ENCODE measurements around the gene SHISAL2A.

Gene SHISAL2A

GRCh38 chr1:52632732-52633290, at the start of gene SHISAL2A:
Gene SHISAL2A (plus strand): TSS chr1:52633168. CDS start chr1:52633494, 326 bp downstream.
- no peak for DNase-seq

- DNase-seq, result no peak
Measured at GRCh38 chr1:52585474-52585873, 47.5 kb upstream of the SHISAL2A start.

- DNase-seq, result no peak
Measured at GRCh38 chr1:52588027-52588426, 44.9 kb upstream of the SHISAL2A start.

GRCh38 chr1:52588535-52588934, 44.4 kb upstream of the SHISAL2A start:
- no peak for DNase-seq

- no peak for DNase-seq
Measured at GRCh38 chr1:52590266-52590665, 42.7 kb upstream of the SHISAL2A start.

- no peak for DNase-seq
Measured at GRCh38 chr1:52592637-52593323, 40.2 kb upstream of the SHISAL2A start.

- DNase-seq, result no peak
Measured at GRCh38 chr1:52593495-52593894, 39.5 kb upstream of the SHISAL2A start.

GRCh38 chr1:52595061-52595460, 37.9 kb upstream of the SHISAL2A start:
- no peak for DNase-seq

GRCh38 chr1:52597912-52598311, 35.1 kb upstream of the SHISAL2A start:
- no peak for DNase-seq

GRCh38 chr1:52598729-52599128, 34.2 kb upstream of the SHISAL2A start:
- DNase-seq, result no peak

GRCh38 chr1:52599236-52599635, 33.7 kb upstream of the SHISAL2A start:
- no peak for DNase-seq

GRCh38 chr1:52600533-52601179, 32.3 kb upstream of the SHISAL2A start:
- DNase-seq, result no peak

- no peak for DNase-seq
Measured at GRCh38 chr1:52601519-52601918, 31.4 kb upstream of the SHISAL2A start.

- DNase-seq, result no peak
Measured at GRCh38 chr1:52601991-52602855, 30.7 kb upstream of the SHISAL2A start, which contains the start of gene GPX7. Gene GPX7 (plus strand): TSS chr1:52602371. CDS start chr1:52602410, 39 bp downstream.

- no peak for DNase-seq
Measured at GRCh38 chr1:52602856-52603600, 29.9 kb upstream of the SHISAL2A start.

- DNase-seq, result no peak
Measured at GRCh38 chr1:52603630-52604029, 29.3 kb upstream of the SHISAL2A start.

GRCh38 chr1:52604063-52604770, 28.8 kb upstream of the SHISAL2A start:
- DNase-seq, result no peak

- no peak for DNase-seq
Measured at GRCh38 chr1:52613636-52614373, 19.2 kb upstream of the SHISAL2A start.

GRCh38 chr1:52614671-52615070, 18.3 kb upstream of the SHISAL2A start:
- no peak for DNase-seq

- DNase-seq, result no peak
Measured at GRCh38 chr1:52615489-52616042, 17.4 kb upstream of the SHISAL2A start.

GRCh38 chr1:52621950-52622349, 11.0 kb upstream of the SHISAL2A start:
- DNase-seq, result no peak
